GM12873 (cell line): ENCODE measurements around the gene COL23A1.
A peak's percentile ranks its signal among the peaks of the same experiment; 100 is the strongest.

Source experiments
- TF ChIP-seq, protein P1 (sequence below): IDR thresholded peaks from 2 replicates; pipeline ENCODE4 v1.5.1; 2012; ENCODE audit warnings: low read depth, mild to moderate bottlenecking, moderate library complexity, low read length, control low read depth; ENCODE audit not compliant: insufficient read depth; ENCODE audit errors: missing control alignments

COL23A1 gene

DNA sequence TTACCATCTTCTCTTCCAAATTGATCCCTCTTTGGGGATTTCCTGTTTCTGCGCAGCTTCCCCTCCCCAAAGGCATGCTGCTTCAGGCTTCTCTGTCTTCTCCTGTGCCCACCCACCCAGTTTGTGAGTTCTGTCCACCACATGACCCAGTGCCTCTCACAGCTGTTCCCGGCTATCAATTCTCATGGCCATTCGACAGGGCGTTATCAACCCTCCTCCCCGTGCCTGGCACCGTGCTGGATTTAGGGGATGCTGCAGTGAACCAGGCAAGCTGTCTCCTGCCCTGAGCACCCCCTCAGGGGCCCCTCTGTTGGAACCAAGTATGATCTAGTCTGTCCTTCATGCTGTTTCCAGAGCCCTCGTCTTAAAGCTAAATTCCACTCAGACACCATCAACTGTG is 38.7 kb downstream of the COL23A1 start:
- TF ChIP-seq, protein P1, sequence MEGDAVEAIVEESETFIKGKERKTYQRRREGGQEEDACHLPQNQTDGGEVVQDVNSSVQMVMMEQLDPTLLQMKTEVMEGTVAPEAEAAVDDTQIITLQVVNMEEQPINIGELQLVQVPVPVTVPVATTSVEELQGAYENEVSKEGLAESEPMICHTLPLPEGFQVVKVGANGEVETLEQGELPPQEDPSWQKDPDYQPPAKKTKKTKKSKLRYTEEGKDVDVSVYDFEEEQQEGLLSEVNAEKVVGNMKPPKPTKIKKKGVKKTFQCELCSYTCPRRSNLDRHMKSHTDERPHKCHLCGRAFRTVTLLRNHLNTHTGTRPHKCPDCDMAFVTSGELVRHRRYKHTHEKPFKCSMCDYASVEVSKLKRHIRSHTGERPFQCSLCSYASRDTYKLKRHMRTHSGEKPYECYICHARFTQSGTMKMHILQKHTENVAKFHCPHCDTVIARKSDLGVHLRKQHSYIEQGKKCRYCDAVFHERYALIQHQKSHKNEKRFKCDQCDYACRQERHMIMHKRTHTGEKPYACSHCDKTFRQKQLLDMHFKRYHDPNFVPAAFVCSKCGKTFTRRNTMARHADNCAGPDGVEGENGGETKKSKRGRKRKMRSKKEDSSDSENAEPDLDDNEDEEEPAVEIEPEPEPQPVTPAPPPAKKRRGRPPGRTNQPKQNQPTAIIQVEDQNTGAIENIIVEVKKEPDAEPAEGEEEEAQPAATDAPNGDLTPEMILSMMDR, result peak; percentile 0

DNA sequence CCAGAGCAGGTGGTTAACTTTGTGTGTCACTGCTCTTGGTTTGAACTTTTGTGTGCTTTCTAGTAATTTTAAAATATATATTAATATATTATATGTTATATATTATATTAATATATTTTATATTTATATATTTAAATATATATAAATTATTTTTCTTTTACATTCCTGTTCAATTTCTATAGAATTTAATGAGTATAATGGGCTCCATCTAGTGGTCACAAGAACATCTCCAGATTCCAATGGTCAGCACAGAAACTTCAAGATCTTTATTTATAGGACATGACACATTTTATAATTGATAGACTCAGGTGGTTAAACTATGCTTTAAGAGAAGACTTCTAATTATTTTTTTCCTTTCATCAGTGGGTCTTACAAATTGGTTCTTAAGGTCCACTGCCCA is 39.1 kb downstream of the COL23A1 start:
- TF ChIP-seq, protein P1, result peak; percentile 1

DNA sequence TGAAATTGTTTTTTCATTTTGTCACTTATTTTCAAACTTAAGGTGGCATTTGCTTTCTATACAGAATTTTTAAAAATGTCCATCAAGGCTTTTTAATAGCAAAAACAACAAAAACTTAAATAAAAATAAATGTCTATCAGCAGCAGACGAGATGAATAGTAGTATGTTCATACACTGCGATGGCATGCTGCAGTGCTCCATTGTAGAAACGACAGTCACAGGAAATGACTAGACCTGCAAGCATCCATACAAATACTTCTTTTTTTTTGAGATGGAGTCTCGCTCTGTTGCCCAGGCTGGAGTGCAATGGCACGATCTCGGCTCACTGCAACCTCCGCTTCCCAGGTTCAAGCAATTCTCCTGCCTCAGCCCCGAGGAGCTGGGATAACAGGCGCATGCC is 41.4 kb downstream of the COL23A1 start:
- TF ChIP-seq, protein P1, result no peak

DNA sequence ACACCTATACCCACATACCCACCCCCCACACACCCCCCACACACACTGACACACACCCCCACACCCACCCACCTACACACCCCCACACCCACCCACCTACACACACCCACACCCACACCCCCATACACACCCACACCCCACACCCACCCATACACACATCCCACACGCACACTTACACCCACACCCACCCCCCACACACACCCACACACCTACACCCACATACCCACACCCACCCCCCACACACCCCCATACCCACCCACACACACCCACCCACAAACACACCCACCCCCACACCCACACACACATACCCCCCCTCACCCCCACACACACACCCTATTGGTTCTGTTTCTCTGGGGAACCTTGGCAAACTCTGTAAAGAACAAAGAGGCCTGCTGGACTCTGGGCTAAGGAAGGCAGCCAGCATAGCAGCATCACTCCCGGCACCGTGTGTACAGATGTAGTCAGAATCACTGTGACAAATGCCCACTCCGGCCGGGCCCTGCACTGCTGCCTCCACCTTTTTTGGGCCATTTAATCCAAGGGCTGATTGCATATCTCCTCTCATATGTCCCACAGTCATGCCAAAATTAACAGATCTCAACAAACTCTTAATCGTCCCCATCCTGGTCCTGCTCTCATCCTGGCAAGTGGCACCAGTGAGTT is 42.3 kb downstream of the COL23A1 start:
- TF ChIP-seq, protein P1, result no peak

DNA sequence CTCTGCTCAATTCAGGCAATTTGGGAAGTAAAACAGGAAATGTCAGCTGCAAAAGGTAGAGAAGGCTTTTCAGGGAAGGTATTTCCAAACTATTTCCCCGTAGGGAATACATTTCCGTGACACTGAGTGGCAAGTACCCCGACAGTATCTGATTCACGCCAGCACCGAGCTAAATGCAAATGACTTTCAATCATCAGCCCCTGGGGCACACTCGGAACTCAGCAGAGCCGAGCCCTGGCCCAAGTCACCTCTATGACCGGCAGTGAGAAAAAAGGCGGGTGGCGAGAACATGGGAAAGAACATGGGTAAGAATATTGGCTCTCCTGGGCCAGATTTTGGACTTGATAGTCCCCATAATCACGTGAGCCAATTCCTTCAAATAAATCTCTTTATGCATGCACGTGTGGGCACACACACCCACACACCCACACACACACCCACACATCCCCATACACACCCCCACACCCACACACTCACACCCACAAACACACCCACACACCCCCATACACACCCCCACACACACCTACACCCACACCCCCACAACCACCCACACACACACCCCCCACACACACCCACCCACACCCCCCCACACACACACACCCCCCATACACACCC is 43.0 kb downstream of the COL23A1 start:
- TF ChIP-seq, protein P1, result no peak

DNA sequence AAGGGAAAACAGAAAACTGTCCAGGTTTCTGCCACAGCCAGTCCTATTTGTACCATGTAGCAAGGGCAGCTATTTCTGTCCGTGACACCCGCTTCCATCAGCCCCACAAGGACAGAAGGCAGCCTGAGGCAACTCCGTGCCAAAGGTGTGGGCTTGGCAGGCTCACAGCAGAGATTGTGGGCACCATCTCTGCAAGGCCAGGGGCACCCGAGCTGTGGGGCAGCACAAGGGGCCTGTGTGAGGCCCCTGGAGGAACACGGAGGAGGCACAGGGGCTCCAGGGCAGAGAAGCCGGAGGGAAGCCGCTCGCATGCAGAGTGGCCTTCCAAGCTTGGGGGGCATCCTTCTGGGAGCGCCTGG is 43.5 kb downstream of the COL23A1 start:
- TF ChIP-seq, protein P1, result no peak

DNA sequence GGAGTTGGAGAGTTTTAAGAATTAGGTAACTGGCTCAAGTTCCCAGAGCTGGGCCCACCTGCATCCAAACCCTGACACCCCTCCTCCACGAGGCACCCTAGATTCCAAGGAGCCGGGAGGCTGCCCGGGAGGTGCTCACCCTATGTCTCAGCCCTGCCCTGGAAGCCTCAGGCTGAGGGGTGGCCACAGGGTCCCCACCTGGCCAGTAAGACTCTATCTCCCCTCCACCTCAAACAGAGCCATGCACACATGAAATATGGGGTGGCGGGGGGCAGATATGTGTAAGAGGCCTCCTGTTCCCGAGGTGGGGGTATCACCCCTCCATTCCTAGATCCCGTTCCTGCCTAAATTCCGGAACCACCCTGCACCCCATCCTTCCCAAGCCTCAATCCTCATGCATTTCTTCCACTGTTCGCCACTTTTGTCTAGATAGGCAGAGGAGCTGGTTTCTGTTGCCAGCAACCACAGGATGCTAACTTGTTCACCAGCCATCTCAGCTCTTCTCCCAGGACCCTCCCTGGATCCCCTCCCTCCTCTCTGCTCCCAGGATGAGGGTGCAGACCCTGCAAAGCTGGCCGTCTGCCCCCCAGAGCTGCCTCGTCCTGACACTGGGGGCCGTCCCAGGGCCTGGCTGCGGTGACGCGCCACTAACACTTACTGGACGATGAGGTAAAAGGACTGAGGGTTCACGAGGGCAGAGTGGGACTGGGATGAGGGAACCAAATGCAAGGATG is 44.1 kb downstream of the COL23A1 start:
- TF ChIP-seq, protein P1, result no peak
